ENCODE measurements around the gene TMEM14B. TPM values are rescaled to one million over a fixed set of nuclear protein-coding genes. Genes with fewer than 3 reads are reported as not detected.

Gene TMEM14B
- polyA plus RNA-seq, 1 experiment, result 148 TPM

DNA sequence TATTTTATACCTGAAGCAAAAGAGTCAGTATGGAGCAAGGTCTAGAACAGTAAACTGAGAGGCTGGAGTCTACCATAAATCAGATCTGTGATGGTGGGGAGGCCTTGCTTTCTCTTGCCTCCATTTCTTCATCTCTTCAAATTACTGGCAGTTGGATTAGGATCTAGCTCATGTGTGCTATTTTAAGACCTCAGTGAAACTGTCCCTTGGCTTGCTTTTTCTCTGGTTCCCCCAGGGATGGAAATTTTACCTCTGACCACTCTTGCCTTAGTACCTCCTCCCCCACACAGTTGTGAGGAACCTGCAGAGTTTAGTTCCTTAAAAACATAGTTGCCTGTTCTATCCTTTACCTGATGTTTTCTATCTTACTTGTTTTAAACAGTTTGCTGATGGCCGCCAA, 8.5 kb downstream of the TMEM14B start:
- POLR2A ChIA-PET, result no interaction called here

DNA sequence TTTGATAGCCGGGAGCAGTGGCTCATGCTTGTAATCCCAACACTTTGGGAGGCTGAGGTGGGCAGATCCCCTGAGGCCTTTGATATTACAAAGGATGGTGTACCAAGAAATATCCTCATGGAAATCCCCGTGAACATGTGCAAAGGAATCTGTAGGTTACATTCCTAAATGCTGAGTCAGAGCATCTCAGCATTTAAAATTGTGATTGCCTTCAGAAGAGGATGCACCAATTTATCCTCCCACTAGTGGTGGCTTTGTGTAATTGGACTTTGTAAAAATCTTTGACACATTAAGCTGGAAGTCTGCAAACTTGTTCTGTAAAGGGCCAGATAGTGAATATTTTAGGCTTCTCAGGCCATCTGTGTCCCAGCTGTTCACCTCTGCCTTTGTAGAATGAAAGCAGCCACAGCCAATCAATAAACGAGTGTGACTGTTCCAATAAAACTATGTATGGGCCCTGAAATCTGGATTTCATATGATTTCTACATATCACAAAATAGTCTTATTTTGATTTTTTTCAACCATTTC, 11.8 kb downstream of the TMEM14B start:
- Histone ChIP-seq H3K27ac (ENCODE audit: low read depth, low read length) (peak overlapping the region; percentile 67), H3K9me3 (ENCODE audit: control insufficient read depth, insufficient read depth, low read length) (no peaks in the 10 kb centered on the region), H3K4me3 (ENCODE audit: low read depth, low read length) (no peak overlapping the region), H3K27me3 (ENCODE audit: control insufficient read depth, insufficient read depth, low read length) (no peaks in the 10 kb centered on the region)
- peak; percentile 86 for DNase-seq (ENCODE audit: low read depth, low spot score)
- ChIA-PET CTCF (interaction anchor here (0.7 to 2.0 kb wide), 13 partner anchors 9 to 825 kb away, joined by 3 to 15 read pairs (median 4); partner anchors contain the start of gene TMEM14B), POLR2A (interaction anchor here (0.5 to 1.0 kb wide), 2 partner anchors 37 to 40 kb away, joined by 4 read pairs; partner anchors contain the start of gene TMEM14C)
- TF ChIP-seq, protein P1, sequence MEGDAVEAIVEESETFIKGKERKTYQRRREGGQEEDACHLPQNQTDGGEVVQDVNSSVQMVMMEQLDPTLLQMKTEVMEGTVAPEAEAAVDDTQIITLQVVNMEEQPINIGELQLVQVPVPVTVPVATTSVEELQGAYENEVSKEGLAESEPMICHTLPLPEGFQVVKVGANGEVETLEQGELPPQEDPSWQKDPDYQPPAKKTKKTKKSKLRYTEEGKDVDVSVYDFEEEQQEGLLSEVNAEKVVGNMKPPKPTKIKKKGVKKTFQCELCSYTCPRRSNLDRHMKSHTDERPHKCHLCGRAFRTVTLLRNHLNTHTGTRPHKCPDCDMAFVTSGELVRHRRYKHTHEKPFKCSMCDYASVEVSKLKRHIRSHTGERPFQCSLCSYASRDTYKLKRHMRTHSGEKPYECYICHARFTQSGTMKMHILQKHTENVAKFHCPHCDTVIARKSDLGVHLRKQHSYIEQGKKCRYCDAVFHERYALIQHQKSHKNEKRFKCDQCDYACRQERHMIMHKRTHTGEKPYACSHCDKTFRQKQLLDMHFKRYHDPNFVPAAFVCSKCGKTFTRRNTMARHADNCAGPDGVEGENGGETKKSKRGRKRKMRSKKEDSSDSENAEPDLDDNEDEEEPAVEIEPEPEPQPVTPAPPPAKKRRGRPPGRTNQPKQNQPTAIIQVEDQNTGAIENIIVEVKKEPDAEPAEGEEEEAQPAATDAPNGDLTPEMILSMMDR (IDR thresholded peaks at IDR 0.05; ENCODE audit: low read depth, low read length), result peak; percentile 73

More for the DNA sequence above, 8.5 kb downstream of the TMEM14B start:
- CTCF ChIA-PET, result interaction anchor here (0.7 kb wide), 1 partner anchor 10 kb away, joined by 3 read pairs; no protein-coding TSS in a partner anchor
- Histone ChIP-seq H3K27me3 (ENCODE audit: control insufficient read depth, insufficient read depth, low read length) (no peaks in the 10 kb centered on the region), H3K4me3 (ENCODE audit: low read depth, low read length) (no peak overlapping the region), H3K9me3 (ENCODE audit: control insufficient read depth, insufficient read depth, low read length) (no peaks in the 10 kb centered on the region), H3K27ac (ENCODE audit: low read depth, low read length) (no peak overlapping the region)
- no peak for DNase-seq (ENCODE audit: low read depth, low spot score)
- TF ChIP-seq, protein P1 (IDR thresholded peaks at IDR 0.05; ENCODE audit: low read depth, low read length), result no peak

DNA sequence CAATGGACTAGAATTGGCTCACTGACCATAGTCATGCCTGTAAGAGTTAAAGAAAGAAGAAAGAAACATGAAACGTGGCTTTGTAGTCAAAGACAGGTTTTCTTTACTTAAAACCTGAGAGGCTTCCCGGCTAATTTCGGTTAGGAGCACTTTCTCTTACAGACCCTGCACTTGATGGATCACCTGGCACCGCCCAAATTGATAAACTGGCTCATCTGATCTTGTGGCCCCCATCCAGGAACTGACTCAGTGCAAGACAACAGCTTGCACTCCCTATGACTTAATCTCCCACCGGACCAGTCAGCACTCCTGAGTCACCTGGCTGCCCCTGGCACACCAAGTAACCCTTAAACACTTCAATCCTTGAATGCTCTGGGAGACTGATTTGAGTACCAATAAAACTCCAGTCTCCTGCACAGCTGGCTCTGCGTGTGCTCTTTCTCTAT, 12.3 kb downstream of the TMEM14B start:
- TF ChIP-seq, protein P1 (IDR thresholded peaks at IDR 0.05; ENCODE audit: low read depth, low read length), result no peak
- Histone ChIP-seq H3K4me3 (ENCODE audit: low read depth, low read length) (no peak overlapping the region), H3K9me3 (ENCODE audit: control insufficient read depth, insufficient read depth, low read length) (no peaks in the 10 kb centered on the region), H3K27ac (ENCODE audit: low read depth, low read length) (peak overlapping the region; percentile 67), H3K27me3 (ENCODE audit: control insufficient read depth, insufficient read depth, low read length) (no peaks in the 10 kb centered on the region)
- CTCF ChIA-PET, result interaction anchor here (0.7 to 2.0 kb wide), 13 partner anchors 9 to 1652 kb away, joined by 3 to 15 read pairs (median 4); partner anchors contain the start of gene TMEM14B
- peak; percentile 33 for DNase-seq (ENCODE audit: low read depth, low spot score)
- POLR2A ChIA-PET, result interaction anchor here (0.5 to 1.0 kb wide), 2 partner anchors 37 to 41 kb away, joined by 4 read pairs; partner anchors contain the start of gene TMEM14C

DNA sequence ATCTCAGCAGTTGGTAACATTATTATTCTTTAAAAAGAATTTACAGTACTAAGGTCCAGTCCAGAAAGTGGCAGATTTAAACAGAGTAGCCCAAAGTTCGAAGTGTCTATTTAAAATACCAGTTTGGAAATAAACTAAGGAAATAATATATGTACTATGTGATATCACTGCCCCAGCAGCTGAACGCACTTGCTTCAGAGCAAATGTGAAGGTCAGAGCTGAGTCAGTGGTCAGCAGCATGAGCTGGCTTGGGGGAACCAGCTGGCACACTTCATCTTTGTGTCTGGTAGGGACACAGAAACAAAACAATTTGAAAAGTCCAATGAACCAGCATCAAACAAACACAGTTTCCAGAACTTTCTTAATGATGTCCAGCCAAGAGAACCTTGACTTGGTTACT, 15.4 kb downstream of the TMEM14B start:
- Histone ChIP-seq H3K4me3 (ENCODE audit: low read depth, low read length) (no peak overlapping the region), H3K27ac (ENCODE audit: low read depth, low read length) (no peak overlapping the region), H3K27me3 (ENCODE audit: control insufficient read depth, insufficient read depth, low read length) (no peaks in the 10 kb centered on the region), H3K9me3 (ENCODE audit: control insufficient read depth, insufficient read depth, low read length) (no peaks in the 10 kb centered on the region)
- CTCF ChIA-PET, result interaction anchor here (1.2 kb wide), 1 partner anchor 284 kb away, joined by 7 read pairs; no protein-coding TSS in a partner anchor
- POLR2A ChIA-PET, result no interaction called here
- TF ChIP-seq, protein P1 (IDR thresholded peaks at IDR 0.05; ENCODE audit: low read depth, low read length), result no peak
- DNase-seq (ENCODE audit: low read depth, low spot score), result peak; percentile 55

DNA sequence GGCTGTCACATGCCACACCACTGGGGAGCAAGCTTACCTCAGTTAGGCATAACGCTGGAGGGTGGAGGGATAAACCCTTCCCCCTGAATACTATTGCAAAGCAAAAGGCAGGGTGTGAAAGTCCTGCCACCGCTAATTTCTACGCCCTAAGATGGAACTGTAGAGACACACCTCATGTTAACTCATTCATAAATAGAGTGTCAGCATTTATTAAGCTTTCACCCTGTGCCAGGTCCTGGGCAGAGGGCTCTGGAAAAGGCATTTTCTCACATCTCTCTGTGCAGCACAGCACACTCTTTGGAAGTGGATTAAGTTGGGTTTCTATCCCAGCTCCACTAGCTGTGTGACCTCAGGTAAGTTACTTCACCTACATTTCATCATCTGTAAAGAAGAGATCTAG, 21.8 kb downstream of the TMEM14B start:
- POLR2A ChIA-PET, result no interaction called here
- TF ChIP-seq, protein P1 (IDR thresholded peaks at IDR 0.05; ENCODE audit: low read depth, low read length), result no peak
- Histone ChIP-seq H3K27me3 (ENCODE audit: control insufficient read depth, insufficient read depth, low read length) (no peaks in the 10 kb centered on the region), H3K27ac (ENCODE audit: low read depth, low read length) (no peak overlapping the region), H3K9me3 (ENCODE audit: control insufficient read depth, insufficient read depth, low read length) (no peaks in the 10 kb centered on the region), H3K4me3 (ENCODE audit: low read depth, low read length) (no peak overlapping the region)
- CTCF ChIA-PET, result interaction anchor here (1.1 kb wide), 1 partner anchor 10 kb away, joined by 3 read pairs; no protein-coding TSS in a partner anchor
- DNase-seq (ENCODE audit: low read depth, low spot score), result no peak

Measured in AG04450 (cell line).